GM12872 (cell line): Measurements from ENCODE around the gene MYOC.

ENCODE experiments used
- CTCF ChIP-seq: IDR thresholded peaks from 3 replicates; pipeline ENCODE4 v1.5.1; 2011; ENCODE audit warnings: low read depth, mild to moderate bottlenecking, low read length, moderate library complexity; ENCODE audit not compliant: insufficient read depth

Gene MYOC

DNA sequence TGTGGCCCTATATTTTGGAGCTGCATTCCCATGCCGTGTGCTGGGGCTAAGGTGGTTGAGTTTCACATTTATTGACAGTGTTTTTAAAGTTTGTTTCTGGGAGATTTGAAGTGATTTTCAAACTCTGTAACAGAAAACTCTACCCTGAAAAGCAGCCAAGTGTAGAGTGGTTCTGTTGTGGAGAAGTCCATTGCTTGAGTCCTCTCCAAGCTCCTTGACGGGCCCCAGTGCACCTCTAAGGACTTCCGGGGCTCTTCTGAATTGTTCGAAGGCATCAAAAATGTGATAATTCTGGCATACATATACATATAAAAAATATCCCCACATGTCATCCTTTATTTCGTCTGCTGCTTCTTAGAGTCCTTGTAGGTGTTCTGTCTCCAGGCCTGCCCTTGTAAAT lies 25.5 kb downstream of the MYOC start:
- TF ChIP-seq CTCF, result no peak

- no peak for TF ChIP-seq CTCF
Observed at GRCh38 chr1:171625225-171625624, 27.3 kb downstream of the MYOC start.

GRCh38 chr1:171623651-171624331 lies 28.7 kb downstream of the MYOC start:
- no peak for TF ChIP-seq CTCF

DNA sequence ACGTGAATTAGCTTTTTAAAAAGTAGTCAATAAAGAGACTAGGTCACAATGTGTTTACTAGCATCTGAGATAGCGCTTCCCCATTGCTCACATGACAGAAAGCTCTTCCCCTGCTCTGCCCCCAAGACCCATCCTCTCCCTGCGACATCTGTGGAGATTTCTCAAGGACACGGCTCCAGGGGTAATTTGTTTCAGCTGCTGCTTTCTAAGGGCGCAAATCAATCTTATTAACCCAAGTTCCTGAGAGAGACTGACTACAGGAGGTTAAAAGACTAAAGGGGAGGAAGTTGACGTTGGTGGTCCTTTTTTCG lies 30.4 kb downstream of the MYOC start, which contains the start of gene MYOCOS:
Gene MYOCOS (plus strand): TSS at position 92 of the 311 bp plus-strand sequence. CDS start 1,641 bp downstream, outside the sequence.
- no peak for TF ChIP-seq CTCF

- TF ChIP-seq CTCF, result no peak
Observed at GRCh38 chr1:171616586-171616985, 35.9 kb downstream of the MYOC start.

DNA sequence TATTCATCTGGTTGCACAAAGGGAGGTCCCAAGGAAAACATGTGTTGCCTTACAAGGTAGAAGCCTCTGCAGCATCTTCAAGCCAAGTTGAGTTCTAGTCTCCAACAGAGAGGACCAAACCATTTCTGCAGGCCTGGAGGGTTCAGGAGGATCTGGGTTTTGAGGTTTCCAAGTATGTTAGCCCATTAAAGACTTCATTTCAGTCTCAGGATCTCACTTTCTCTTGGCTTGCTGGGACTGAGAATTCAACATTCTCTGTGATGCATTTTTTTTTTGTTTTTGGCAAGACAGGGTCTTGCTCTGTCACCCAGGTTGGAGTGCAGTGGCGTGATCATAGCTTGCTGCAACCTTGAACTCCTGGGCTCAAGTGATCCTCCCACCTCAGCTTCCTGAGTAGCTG lies 39.2 kb downstream of the MYOC start:
- TF ChIP-seq CTCF, result no peak

GRCh38 chr1:171611306-171611705 lies 41.2 kb downstream of the MYOC start:
- no peak for TF ChIP-seq CTCF
